Mesothelial cell of epicardium (in vitro differentiated cells): ENCODE measurements around the gene PLCB4. TPM values are rescaled to one million over a fixed set of nuclear protein-coding genes. Genes with fewer than 3 reads are reported as not detected.

Experiments
- DNase-seq, 2 experiments: peaks; one replicate each; pipeline ENCODE4 v3.0.0; 2021; ENCODE audit warnings: low spot score in 2 of 2; ENCODE audit not compliant: unreplicated experiment in 2 of 2
- H3K27ac Mint-ChIP-seq: 2 replicates; pipeline ENCODE4 v1.8.0; 2021; ENCODE audit warnings: mixed read lengths
- H3K27me3 Mint-ChIP-seq: 2 replicates; pipeline ENCODE4 v1.8.0; 2021; ENCODE audit warnings: low read depth, mixed read lengths
- H3K36me3 Mint-ChIP-seq: 2 replicates; pipeline ENCODE4 v1.8.0; 2021; ENCODE audit warnings: mixed read lengths
- H3K4me1 Mint-ChIP-seq: 2 replicates; pipeline ENCODE4 v1.8.0; 2021; ENCODE audit warnings: mixed read lengths
- H3K4me3 Mint-ChIP-seq: 2 replicates; pipeline ENCODE4 v1.8.0; 2021; ENCODE audit warnings: mild to moderate bottlenecking, moderate library complexity, mixed read lengths
- H3K9me3 Mint-ChIP-seq: 2 replicates; pipeline ENCODE4 v1.8.0; 2021; ENCODE audit warnings: mixed read lengths
- total RNA-seq: library from RNA; stranded (reverse); gene quantifications from 3 replicates; pipeline ENCODE4 v1.2.1, GENCODE V29; 2021
- TF ChIP-seq, protein P1 (sequence below): fragments of 200-600 bp; sonication (generic); IDR thresholded peaks from one replicate; pipeline ENCODE4 v1.5.0; 2021; ENCODE audit warnings: antibody characterized with exemption; ENCODE audit not compliant: unreplicated experiment

PLCB4 gene
- total RNA-seq, 1 donor from 2014 or later: 14.0 TPM

DNA sequence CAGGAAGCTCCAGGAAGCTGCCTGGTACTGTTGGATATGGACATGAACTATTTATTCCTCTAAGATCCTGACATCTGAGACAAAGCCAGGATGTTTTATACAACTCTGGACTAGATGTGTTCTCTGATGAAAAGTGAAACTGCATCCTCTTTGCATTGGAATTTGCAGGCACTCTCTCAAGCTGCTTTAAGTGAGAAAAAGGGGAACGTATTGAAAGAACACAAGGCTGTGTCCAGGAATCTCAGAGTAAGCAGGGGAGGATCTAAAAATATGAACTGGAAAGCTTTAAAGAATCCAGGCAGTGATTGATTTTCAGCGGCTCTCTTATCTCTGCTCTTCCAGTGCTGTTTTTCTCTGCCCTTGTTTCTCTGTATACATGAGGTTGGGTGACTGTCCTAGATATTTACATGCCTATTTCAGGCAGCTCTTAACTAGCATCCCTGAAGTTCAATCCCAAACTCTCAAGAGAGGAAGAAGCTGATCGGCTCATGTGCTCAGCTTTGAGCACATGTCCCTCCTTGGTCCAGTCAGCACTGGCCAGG, 193.8 kb downstream of the PLCB4 start:
- Mint-ChIP-seq H3K9me3 (no peaks in the 10 kb centered on the region), H3K27ac (peak overlapping the region; percentile 59), H3K4me3 (no peak overlapping the region), H3K4me1 (peaks cover 13% of the 10 kb centered on the region), H3K36me3 (no peaks in the 10 kb centered on the region), H3K27me3 (no peaks in the 10 kb centered on the region)
- TF ChIP-seq, protein P1, sequence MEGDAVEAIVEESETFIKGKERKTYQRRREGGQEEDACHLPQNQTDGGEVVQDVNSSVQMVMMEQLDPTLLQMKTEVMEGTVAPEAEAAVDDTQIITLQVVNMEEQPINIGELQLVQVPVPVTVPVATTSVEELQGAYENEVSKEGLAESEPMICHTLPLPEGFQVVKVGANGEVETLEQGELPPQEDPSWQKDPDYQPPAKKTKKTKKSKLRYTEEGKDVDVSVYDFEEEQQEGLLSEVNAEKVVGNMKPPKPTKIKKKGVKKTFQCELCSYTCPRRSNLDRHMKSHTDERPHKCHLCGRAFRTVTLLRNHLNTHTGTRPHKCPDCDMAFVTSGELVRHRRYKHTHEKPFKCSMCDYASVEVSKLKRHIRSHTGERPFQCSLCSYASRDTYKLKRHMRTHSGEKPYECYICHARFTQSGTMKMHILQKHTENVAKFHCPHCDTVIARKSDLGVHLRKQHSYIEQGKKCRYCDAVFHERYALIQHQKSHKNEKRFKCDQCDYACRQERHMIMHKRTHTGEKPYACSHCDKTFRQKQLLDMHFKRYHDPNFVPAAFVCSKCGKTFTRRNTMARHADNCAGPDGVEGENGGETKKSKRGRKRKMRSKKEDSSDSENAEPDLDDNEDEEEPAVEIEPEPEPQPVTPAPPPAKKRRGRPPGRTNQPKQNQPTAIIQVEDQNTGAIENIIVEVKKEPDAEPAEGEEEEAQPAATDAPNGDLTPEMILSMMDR: no peak
- DNase-seq: no peak

DNA sequence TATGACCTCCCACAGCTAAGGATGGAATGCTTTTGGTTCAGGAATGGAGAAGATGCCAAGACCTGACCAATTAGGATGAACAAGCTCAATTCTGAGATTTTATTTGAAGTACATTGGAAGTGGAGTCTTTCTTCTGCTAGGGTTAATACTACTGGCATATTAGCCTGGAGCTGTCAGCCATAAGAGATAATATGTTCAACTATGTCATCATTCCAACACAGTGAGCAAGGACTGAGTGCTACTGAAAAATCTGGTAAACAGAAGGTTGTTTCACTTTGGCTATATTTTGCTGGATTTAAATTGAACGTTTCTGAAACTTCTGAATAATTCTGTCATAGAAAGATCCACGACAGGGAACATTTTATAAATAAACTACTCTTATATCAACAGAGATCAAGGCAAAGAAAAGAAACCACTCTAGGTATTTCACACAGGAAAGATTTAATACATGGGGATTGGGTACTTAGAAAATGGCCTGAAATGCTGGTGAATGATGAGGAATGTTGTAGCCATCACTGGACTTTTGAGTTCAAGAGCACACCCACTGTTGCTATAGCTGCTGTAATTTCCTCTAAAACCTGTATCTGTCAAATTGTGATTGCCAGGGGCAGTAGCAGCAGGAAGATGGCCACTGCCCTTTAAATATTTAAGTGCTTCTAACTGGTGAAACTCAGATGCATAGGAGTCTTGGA, 200.5 kb downstream of the PLCB4 start:
- Mint-ChIP-seq H3K27ac (no peak overlapping the region), H3K27me3 (no peaks in the 10 kb centered on the region), H3K4me3 (no peak overlapping the region), H3K36me3 (no peaks in the 10 kb centered on the region), H3K4me1 (peaks cover 8% of the 10 kb centered on the region), H3K9me3 (no peaks in the 10 kb centered on the region)
- TF ChIP-seq, protein P1: no peak
- no peak for DNase-seq

DNA sequence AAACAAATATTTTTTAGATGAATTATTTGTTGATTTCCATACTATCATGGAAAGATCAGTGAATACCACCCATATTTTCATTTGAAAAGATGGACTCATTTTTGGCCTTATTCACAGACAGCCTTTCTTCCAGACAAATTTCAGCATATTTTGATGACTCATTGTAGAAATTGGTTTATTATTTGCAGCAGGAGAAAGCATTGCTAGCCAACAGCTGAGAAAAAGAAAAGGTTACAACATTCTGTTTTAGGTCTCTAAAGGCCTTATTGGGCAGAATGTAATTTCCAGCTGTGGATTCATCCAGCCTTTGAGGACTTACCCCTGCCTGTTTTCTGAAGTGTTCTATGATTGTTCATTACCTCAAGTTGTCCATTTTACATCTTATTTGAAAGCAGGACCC, 201.9 kb downstream of the PLCB4 start:
- H3K4me3 Mint-ChIP-seq: no peak overlapping the region
- H3K4me1 Mint-ChIP-seq: peaks cover 10% of the 10 kb centered on the region
- H3K27me3 Mint-ChIP-seq: no peaks in the 10 kb centered on the region
- no peak overlapping the region for H3K27ac Mint-ChIP-seq
- TF ChIP-seq, protein P1: no peak
- peaks cover 3% of the 10 kb centered on the region for H3K9me3 Mint-ChIP-seq
- H3K36me3 Mint-ChIP-seq: peaks cover 2% of the 10 kb centered on the region
- no peak for DNase-seq

DNA sequence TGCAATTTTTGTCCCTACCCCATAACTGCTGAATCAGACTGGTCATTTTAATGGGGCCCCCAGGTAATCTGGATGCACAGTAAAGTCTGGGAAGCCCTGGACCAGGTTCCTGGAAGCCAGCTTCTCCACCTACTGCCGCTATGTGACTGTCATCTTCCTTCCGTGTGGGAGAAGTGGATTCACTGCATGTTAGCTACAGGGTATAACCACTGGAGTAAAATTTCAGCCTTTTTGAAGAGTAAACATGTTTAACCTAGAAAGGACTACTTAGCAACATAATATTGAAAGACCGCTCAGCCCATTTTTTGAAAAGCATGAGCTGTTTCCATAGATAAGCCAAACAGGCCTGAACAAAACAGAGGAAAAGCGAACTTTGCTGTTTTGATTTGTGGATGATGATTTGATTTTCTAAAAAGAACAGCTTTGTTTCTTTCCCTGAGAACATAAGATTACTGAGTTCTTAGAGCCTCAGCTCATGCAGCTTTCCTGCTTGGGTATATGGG, 208.1 kb downstream of the PLCB4 start:
- no peak overlapping the region for H3K27ac Mint-ChIP-seq
- H3K4me1 Mint-ChIP-seq: peaks cover 22% of the 10 kb centered on the region
- no peak for DNase-seq
- TF ChIP-seq, protein P1: no peak
- no peaks in the 10 kb centered on the region for H3K27me3 Mint-ChIP-seq
- H3K4me3 Mint-ChIP-seq: no peak overlapping the region
- peaks cover 4% of the 10 kb centered on the region for H3K9me3 Mint-ChIP-seq
- H3K36me3 Mint-ChIP-seq: peaks cover 2% of the 10 kb centered on the region

DNA sequence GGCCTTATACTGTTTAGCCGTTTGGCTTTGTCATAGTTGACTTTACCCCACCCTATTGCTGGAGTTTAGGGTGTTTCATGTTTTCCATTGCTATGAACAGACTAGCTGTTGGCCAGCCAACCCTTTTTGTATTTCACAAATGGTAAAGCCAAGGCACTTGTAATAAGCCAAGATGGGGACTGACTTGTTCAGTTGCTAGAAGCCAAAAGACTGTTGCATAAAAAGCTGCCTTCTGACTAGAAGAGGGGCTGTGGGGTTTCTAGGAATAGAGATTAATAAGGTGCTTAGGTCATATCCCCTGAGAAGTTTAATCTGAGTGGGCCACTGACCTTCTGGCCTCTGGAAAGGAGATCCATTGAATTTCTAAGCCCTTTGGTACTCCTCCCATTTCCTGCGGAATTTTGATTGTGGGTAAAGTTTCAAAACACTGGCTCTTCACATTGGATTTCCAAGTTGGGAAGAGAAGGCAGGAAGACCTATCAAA, 211.1 kb downstream of the PLCB4 start:
- H3K27ac Mint-ChIP-seq: no peak overlapping the region
- peaks cover 2% of the 10 kb centered on the region for H3K36me3 Mint-ChIP-seq
- TF ChIP-seq, protein P1: no peak
- DNase-seq: no peak
- peaks cover 19% of the 10 kb centered on the region for H3K4me1 Mint-ChIP-seq
- H3K4me3 Mint-ChIP-seq: no peak overlapping the region
- H3K27me3 Mint-ChIP-seq: no peaks in the 10 kb centered on the region
- H3K9me3 Mint-ChIP-seq: peaks cover 9% of the 10 kb centered on the region
